A549 (cell line): ENCODE measurements around the gene IFT74. TPM values are rescaled to one million over a fixed set of nuclear protein-coding genes. Genes with fewer than 3 reads are reported as not detected.

Source experiments
- ATAC-seq, 2 experiments: fragments of 200-7000 bp in 1 of 2; fragments of >200 bp in 1 of 2; cut with Nextera tagmentation in 1 of 2; cut with Tn5 transposase in 1 of 2; 3 replicates each; pipeline versions ENCODE4 v1.8.0 to v1.9.1; 2018 to 2020; ENCODE audit warnings: mild to moderate bottlenecking in 1 of 2, moderate library complexity in 1 of 2
- CTCF ChIA-PET: fragments of 300-600 bp; sonication (Branson Sonifier 250); formaldehyde crosslinking; extraction: SDS; loops from one replicate; lab custom pipeline; 2021; ENCODE audit warnings: antibody characterized with exemption, inconsistent platforms; lab: Yijun Ruan, JAX
- POLR2A ChIA-PET: fragments of 350-600 bp; formaldehyde crosslinking; extraction: SDS; loops from one replicate; lab custom pipeline; 2021; ENCODE audit warnings: antibody characterized with exemption, inconsistent platforms; lab: Yijun Ruan, JAX
- DNase-seq, 2 experiments: peaks; one replicate each; pipeline versions ENCODE4 v3.0.0 to v3.0.0-alpha.2; 2011 to 2016; ENCODE audit warnings: low read depth in 1 of 2, low spot score in 1 of 2
- FAIRE-seq: peaks from 2 replicates; lab custom pipeline; 2011; peaks lifted over from hg19 to GRCh38; lab: Jason Lieb, UNC
- H3K27ac ChIP-seq, 2 experiments: fragments of >200 bp; sonication (Bioruptor Twin); formaldehyde crosslinking; 3 replicates each; pipeline ENCODE4 v1.5.1; 2016 to 2017
- H3K4me1 ChIP-seq: fragments of >200 bp; sonication (Bioruptor Twin); formaldehyde crosslinking; 3 replicates; pipeline ENCODE4 v1.6.1; 2016
- H3K4me2 ChIP-seq: fragments of >200 bp; sonication (Bioruptor Twin); formaldehyde crosslinking; 3 replicates; pipeline ENCODE4 v1.6.1; 2016
- H3K4me3 ChIP-seq: fragments of >200 bp; sonication (Bioruptor Twin); formaldehyde crosslinking; 3 replicates; pipeline ENCODE4 v1.5.1; 2016
- H3K9me3 ChIP-seq: fragments of >200 bp; sonication (Bioruptor Twin); formaldehyde crosslinking; 3 replicates; pipeline ENCODE4 v1.6.1; 2016
- ATOH8 ChIP-seq: fragments of 250-450 bp; sonication (Bioruptor Pico); IDR thresholded peaks from 2 replicates; pipeline ENCODE4 v1.5.0; 2020; ENCODE audit warnings: low read depth, mild to moderate bottlenecking, moderate library complexity
- BCL3 ChIP-seq: fragments of >200 bp; sonication (Bioruptor Twin); formaldehyde crosslinking; IDR thresholded peaks from 3 replicates; pipeline ENCODE4 v1.6.1; 2016
- BHLHE40 ChIP-seq: IDR thresholded peaks from 2 replicates; pipeline ENCODE4 v1.6.1; 2012; ENCODE audit warnings: low read depth, low read length, inconsistent platforms
- CBX8 ChIP-seq: fragments of 200-600 bp; sonication (generic); IDR thresholded peaks from 2 replicates; pipeline ENCODE4 v1.6.1; 2016
- CHD2 ChIP-seq: fragments of 150-350 bp; IDR thresholded peaks from 2 replicates; pipeline ENCODE4 v1.6.1; 2014; ENCODE audit warnings: low read length; ENCODE audit not compliant: partially characterized antibody
- EHMT2 ChIP-seq: fragments of 200-600 bp; sonication (generic); IDR thresholded peaks from 2 replicates; pipeline ENCODE4 v1.6.1; 2016; ENCODE audit warnings: antibody characterized with exemption, low read depth, mild to moderate bottlenecking, moderate library complexity
- ELK1 ChIP-seq: fragments of 150-350 bp; IDR thresholded peaks from 2 replicates; pipeline ENCODE4 v1.6.1; 2014; ENCODE audit warnings: low read depth, mild to moderate bottlenecking, low read length
- EP300 ChIP-seq, 2 experiments: fragments of >200 bp; sonication (Bioruptor Twin); formaldehyde crosslinking; IDR thresholded peaks; 2 replicates in 1 of 2; 3 replicates in 1 of 2; pipeline ENCODE4 v1.6.1; 2016 to 2017
- FOSL2 ChIP-seq, 2 experiments: fragments of 450-650 bp in 1 of 2; fragments of >200 bp in 1 of 2; sonication (Bioruptor Twin) in 1 of 2; formaldehyde crosslinking; IDR thresholded peaks; 2 replicates each; pipeline versions ENCODE4 v1.5.0 to v1.6.1; 2016 to 2020; ENCODE audit warnings: mild to moderate bottlenecking in 1 of 2, moderate library complexity in 1 of 2
- HDAC2 ChIP-seq: fragments of 200-600 bp; sonication (generic); IDR thresholded peaks from 2 replicates; pipeline ENCODE4 v1.6.1; 2016
- HES2 ChIP-seq: fragments of >200 bp; sonication (Bioruptor Twin); formaldehyde crosslinking; IDR thresholded peaks from 2 replicates; pipeline ENCODE4 v1.6.1; 2016
- HOXA7 ChIP-seq: fragments of 250-450 bp; sonication (Bioruptor Pico); IDR thresholded peaks from 2 replicates; pipeline ENCODE4 v1.5.0; 2020; ENCODE audit warnings: mild to moderate bottlenecking, moderate library complexity
- HOXB13 ChIP-seq: fragments of 250-450 bp; sonication (Bioruptor Pico); IDR thresholded peaks from 2 replicates; pipeline ENCODE4 v1.5.0; 2020; ENCODE audit warnings: low read depth, mild to moderate bottlenecking, moderate library complexity
- HOXB5 ChIP-seq: fragments of 250-450 bp; sonication (Bioruptor Pico); IDR thresholded peaks from 2 replicates; pipeline ENCODE4 v1.5.0; 2020; ENCODE audit warnings: mild to moderate bottlenecking, moderate library complexity
- JUN ChIP-seq, 2 experiments: fragments of >200 bp; sonication (Bioruptor Twin); formaldehyde crosslinking; IDR thresholded peaks; 2 replicates in 1 of 2; 3 replicates in 1 of 2; pipeline ENCODE4 v1.6.1; 2016 to 2017
- KDM1A ChIP-seq: fragments of 200-600 bp; sonication (generic); IDR thresholded peaks from 2 replicates; pipeline ENCODE4 v1.6.1; 2016; ENCODE audit warnings: low read depth, mild to moderate bottlenecking
- MYC ChIP-seq: IDR thresholded peaks from 2 replicates; pipeline ENCODE4 v1.6.1; 2012; ENCODE audit warnings: mild to moderate bottlenecking, inconsistent platforms, low read length, improper control_type of control experiment, borderline replicate concordance
- PHF8 ChIP-seq: fragments of 200-600 bp; sonication (generic); IDR thresholded peaks from 2 replicates; pipeline ENCODE4 v1.6.1; 2016; ENCODE audit warnings: low read depth, mild to moderate bottlenecking, antibody characterized with exemption, moderate library complexity, borderline replicate concordance
- RAD21 ChIP-seq, 2 experiments: fragments of >200 bp in 1 of 2; sonication (Bioruptor Twin) in 1 of 2; formaldehyde crosslinking in 1 of 2; IDR thresholded peaks in 1 of 2; conservative IDR thresholded peaks in 1 of 2; 2 replicates in 1 of 2; 3 replicates in 1 of 2; pipeline ENCODE4 v1.6.1; 2012 to 2018; ENCODE audit warnings: inconsistent platforms in 1 of 2
- RNF2 ChIP-seq: fragments of 200-600 bp; sonication (generic); IDR thresholded peaks from 2 replicates; pipeline ENCODE4 v1.6.1; 2016; ENCODE audit warnings: low read depth, mild to moderate bottlenecking, antibody characterized with exemption, moderate library complexity, borderline replicate concordance
- SMC3 ChIP-seq: fragments of >200 bp; sonication (Bioruptor Twin); formaldehyde crosslinking; IDR thresholded peaks from 3 replicates; pipeline ENCODE4 v1.6.1; 2018; ENCODE audit warnings: inconsistent platforms
- USF2 ChIP-seq: fragments of 450-650 bp; IDR thresholded peaks from 2 replicates; pipeline ENCODE4 v1.6.1; 2014; ENCODE audit warnings: antibody characterized with exemption
- ZFP36 ChIP-seq: fragments of 450-650 bp; IDR thresholded peaks from 2 replicates; pipeline ENCODE4 v1.6.1; 2014; ENCODE audit warnings: borderline replicate concordance; ENCODE audit not compliant: partially characterized antibody
- ZNF302 ChIP-seq: fragments of 250-450 bp; sonication (Bioruptor Pico); IDR thresholded peaks from 2 replicates; pipeline ENCODE4 v1.9.0; 2021; ENCODE audit warnings: inconsistent platforms, mild to moderate bottlenecking, moderate library complexity
- ZSCAN20 ChIP-seq: fragments of 250-450 bp; sonication (Bioruptor Pico); IDR thresholded peaks from 2 replicates; pipeline ENCODE4 v1.8.0; 2022; ENCODE audit warnings: mild to moderate bottlenecking, moderate library complexity
- WGBS: methylation state at CpG from one replicate; pipeline ENCODE4 v1.1.6; 2017; ENCODE audit errors: missing lambda C conversion rate; 5-methylcytosine and 5-hydroxymethylcytosine counted together
- polyA plus RNA-seq, 4 experiments: library from polyadenylated mRNA; depleted of rRNA in 3 of 4; stranded (reverse); fragments of >200 nt; fragmentation: RNase III in 1 of 4; extraction: RNeasy Plus Mini Kit Qiagen cat#74134 plus additional on column Dnase treatment in 1 of 4; gene quantifications; 2 replicates in 3 of 4; 3 replicates in 1 of 4; pipeline ENCODE4 v1.2.3, GENCODE V29; 2011 to 2017

Gene IFT74
- polyA plus RNA-seq, 2 of the 4 experiments (the other 2 are of a cell fraction) = 16.1 to 26.3 TPM

- ChIA-PET CTCF (interaction anchor here (1.7 kb wide), 1 partner anchor 28 kb away, joined by 5 read pairs; no protein-coding TSS in a partner anchor), POLR2A (interaction anchor here (1.9 to 2.3 kb wide), 2 partner anchors 9 to 55 kb away, joined by 15 to 31 read pairs; partner anchors contain the start of genes CAAP1 and IFT74)
- Histone ChIP-seq H3K4me1 (peaks cover 17% of the 10 kb centered on the region), H3K9me3 (no peaks in the 10 kb centered on the region), H3K4me2 (peak overlapping the region; percentile 95), H3K27ac (peak overlapping the region; percentile 96 to 100), H3K4me3 (peak overlapping the region; percentile 79)
- DNase-seq (no peak), FAIRE-seq (no peak), ATAC-seq (no peak)
- 1% methylated on average over 9 of the region's 9 CpGs for WGBS
- TF ChIP-seq EP300 (IDR thresholded peaks at IDR 0.05) (no peak), KDM1A (no peak)
Measured at GRCh38 chr9:26947736-26948135, 8.5 kb upstream of the IFT74 start.

GRCh38 chr9:26949637-26950069 lies 6.6 kb upstream of the IFT74 start:
- Histone ChIP-seq H3K4me2 (peak overlapping the region; percentile 23; the same call in 2 of the 3 replicates), H3K9me3 (no peaks in the 10 kb centered on the region), H3K4me1 (peaks cover 17% of the 10 kb centered on the region), H3K4me3 (no peak overlapping the region), H3K27ac (peak overlapping the region in 1 of 2 experiments; percentile 21; a peak in 1 of 6 replicates)
- CTCF ChIA-PET = no interaction called here
- FAIRE-seq = no peak
- peak in 1 of 2 experiments; percentile 12 for DNase-seq
- POLR2A ChIA-PET = no interaction called here
- WGBS = 51% methylated on average over 6 of the region's 6 CpGs
- no peak for ATAC-seq
- TF ChIP-seq ATOH8 (no peak), BCL3 (no peak), RAD21 (conservative IDR thresholded peaks at IDR 0.05 in 1 of 2, IDR thresholded peaks at IDR 0.05 in 1 of 2) (no peak), MYC (no peak), HOXB5 (no peak), CBX8 (no peak), PHF8 (no peak), ZNF302 (CRISPR knock-in tag) (no peak), CHD2 (no peak), HDAC2 (no peak), HES2 (no peak), USF2 (no peak), ZSCAN20 (CRISPR knock-in tag) (no peak), HOXA7 (CRISPR knock-in tag) (no peak), JUN (IDR thresholded peaks at IDR 0.05) (no peak), RNF2 (no peak)

GRCh38 chr9:26950521-26950920 lies 5.7 kb upstream of the IFT74 start:
- ChIA-PET POLR2A (no interaction called here), CTCF (no interaction called here)
- no peak for ATAC-seq
- Histone ChIP-seq H3K9me3 (no peaks in the 10 kb centered on the region), H3K4me2 (no peak overlapping the region), H3K4me3 (no peak overlapping the region), H3K4me1 (peaks cover 17% of the 10 kb centered on the region), H3K27ac (no peak overlapping the region)
- WGBS = 47% methylated on average over 1 of the region's 1 CpG
- no peak for DNase-seq
- no peak for FAIRE-seq
- TF ChIP-seq ZFP36 = no peak
- TF ChIP-seq BHLHE40 = no peak
- TF ChIP-seq ELK1 = no peak
- TF ChIP-seq EHMT2 = no peak
- TF ChIP-seq HOXB13 (CRISPR knock-in tag) = no peak
- no peak for TF ChIP-seq FOSL2 (IDR thresholded peaks at IDR 0.05)
- TF ChIP-seq FOSL2 (CRISPR knock-in tag; IDR thresholded peaks at IDR 0.05) = no peak
- TF ChIP-seq SMC3 = no peak
